Measurements from ENCODE around the gene RGS7BP.

The RGS7BP gene

GRCh38 chr5:64594601-64595000 is 88.8 kb downstream of the RGS7BP start:
- H3K9me3 ChIP-seq (ENCODE audit: control insufficient read depth in 2 of 2, low read length in 2 of 2): no peaks in the 10 kb centered on the region
- no peak overlapping the region for H3K27ac ChIP-seq (ENCODE audit: low read length)
- H3K4me1 ChIP-seq (ENCODE audit: control insufficient read depth, insufficient read depth, low read length): peaks cover 2% of the 10 kb centered on the region
- no peaks in the 10 kb centered on the region for H3K36me3 ChIP-seq (ENCODE audit: control insufficient read depth in 2 of 2, insufficient read depth in 2 of 2, low read length in 2 of 2)
- H3K27me3 ChIP-seq (ENCODE audit: control insufficient read depth in 1 of 2, insufficient read depth in 2 of 2, low read length in 2 of 2): peaks cover 0 to 2% of the 10 kb centered on the region in 2 donors
- no peak overlapping the region for H3K9ac ChIP-seq (ENCODE audit: low read length in 2 of 2)
- no peak overlapping the region for H3K4me3 ChIP-seq (ENCODE audit: low read length in 2 of 2)

GRCh38 chr5:64595031-64595855 is 89.4 kb downstream of the RGS7BP start:
- Histone ChIP-seq H3K9me3 (ENCODE audit: control insufficient read depth in 2 of 2, low read length in 2 of 2) (no peaks in the 10 kb centered on the region), H3K27ac (ENCODE audit: low read length) (no peak overlapping the region), H3K36me3 (ENCODE audit: control insufficient read depth in 2 of 2, insufficient read depth in 2 of 2, low read length in 2 of 2) (no peaks in the 10 kb centered on the region), H3K27me3 (ENCODE audit: control insufficient read depth in 1 of 2, insufficient read depth in 2 of 2, low read length in 2 of 2) (peaks cover 0 to 2% of the 10 kb centered on the region in 2 donors), H3K4me3 (ENCODE audit: low read length in 2 of 2) (no peak overlapping the region), H3K9ac (ENCODE audit: low read length in 2 of 2) (no peak overlapping the region), H3K4me1 (ENCODE audit: control insufficient read depth, insufficient read depth, low read length) (peaks cover 2% of the 10 kb centered on the region)

GRCh38 chr5:64599226-64599625 is 93.4 kb downstream of the RGS7BP start:
- Histone ChIP-seq H3K9ac (ENCODE audit: low read length in 2 of 2) (no peak overlapping the region), H3K9me3 (ENCODE audit: control insufficient read depth in 2 of 2, low read length in 2 of 2) (no peaks in the 10 kb centered on the region), H3K36me3 (ENCODE audit: control insufficient read depth in 2 of 2, insufficient read depth in 2 of 2, low read length in 2 of 2) (no peaks in the 10 kb centered on the region), H3K4me1 (ENCODE audit: control insufficient read depth, insufficient read depth, low read length) (peaks cover 10% of the 10 kb centered on the region), H3K4me3 (ENCODE audit: low read length in 2 of 2) (no peak overlapping the region), H3K27me3 (ENCODE audit: control insufficient read depth in 1 of 2, insufficient read depth in 2 of 2, low read length in 2 of 2) (peaks cover 0 to 2% of the 10 kb centered on the region in 2 donors), H3K27ac (ENCODE audit: low read length) (no peak overlapping the region)

- no peaks in the 10 kb centered on the region for H3K36me3 ChIP-seq (ENCODE audit: control insufficient read depth in 2 of 2, insufficient read depth in 2 of 2, low read length in 2 of 2)
These were observed 97.9 kb downstream of the RGS7BP start for GRCh38 chr5:64603676-64604075.

GRCh38 chr5:64606926-64607325 is 101.1 kb downstream of the RGS7BP start:
- Histone ChIP-seq H3K27ac (ENCODE audit: low read length) (no peak overlapping the region), H3K36me3 (ENCODE audit: control insufficient read depth in 2 of 2, insufficient read depth in 2 of 2, low read length in 2 of 2) (no peaks in the 10 kb centered on the region), H3K9ac (ENCODE audit: low read length in 2 of 2) (no peak overlapping the region), H3K4me3 (ENCODE audit: low read length in 2 of 2) (no peak overlapping the region), H3K4me1 (ENCODE audit: control insufficient read depth, insufficient read depth, low read length) (no peaks in the 10 kb centered on the region), H3K27me3 (ENCODE audit: control insufficient read depth in 1 of 2, insufficient read depth in 2 of 2, low read length in 2 of 2) (no peaks in the 10 kb centered on the region), H3K9me3 (ENCODE audit: control insufficient read depth in 2 of 2, low read length in 2 of 2) (no peaks in the 10 kb centered on the region)

More at GRCh38 chr5:64603676-64604075, 97.9 kb downstream of the RGS7BP start:
- Histone ChIP-seq H3K4me1 (ENCODE audit: control insufficient read depth, insufficient read depth, low read length) (peaks cover 7% of the 10 kb centered on the region), H3K4me3 (ENCODE audit: low read length in 2 of 2) (no peak overlapping the region), H3K9me3 (ENCODE audit: control insufficient read depth in 2 of 2, low read length in 2 of 2) (no peaks in the 10 kb centered on the region), H3K27ac (ENCODE audit: low read length) (no peak overlapping the region), H3K9ac (ENCODE audit: low read length in 2 of 2) (no peak overlapping the region), H3K27me3 (ENCODE audit: control insufficient read depth in 1 of 2, insufficient read depth in 2 of 2, low read length in 2 of 2) (no peaks in the 10 kb centered on the region)

- Histone ChIP-seq H3K36me3 (ENCODE audit: control insufficient read depth in 2 of 2, insufficient read depth in 2 of 2, low read length in 2 of 2) (no peaks in the 10 kb centered on the region), H3K9ac (ENCODE audit: low read length in 2 of 2) (no peak overlapping the region), H3K4me1 (ENCODE audit: control insufficient read depth, insufficient read depth, low read length) (no peaks in the 10 kb centered on the region), H3K27ac (ENCODE audit: low read length) (no peak overlapping the region), H3K9me3 (ENCODE audit: control insufficient read depth in 2 of 2, low read length in 2 of 2) (no peaks in the 10 kb centered on the region), H3K27me3 (ENCODE audit: control insufficient read depth in 1 of 2, insufficient read depth in 2 of 2, low read length in 2 of 2) (no peaks in the 10 kb centered on the region), H3K4me3 (ENCODE audit: low read length in 2 of 2) (no peak overlapping the region)
These were observed 106.6 kb downstream of the RGS7BP start for GRCh38 chr5:64612344-64612961.

- H3K36me3 ChIP-seq (ENCODE audit: control insufficient read depth in 2 of 2, insufficient read depth in 2 of 2, low read length in 2 of 2): no peaks in the 10 kb centered on the region
- H3K9ac ChIP-seq (ENCODE audit: low read length in 2 of 2): no peak overlapping the region
- no peaks in the 10 kb centered on the region for H3K9me3 ChIP-seq (ENCODE audit: control insufficient read depth in 2 of 2, low read length in 2 of 2)
- no peak overlapping the region for H3K27ac ChIP-seq (ENCODE audit: low read length)
- H3K27me3 ChIP-seq (ENCODE audit: control insufficient read depth in 1 of 2, insufficient read depth in 2 of 2, low read length in 2 of 2): no peaks in the 10 kb centered on the region
- H3K4me1 ChIP-seq (ENCODE audit: control insufficient read depth, insufficient read depth, low read length): no peaks in the 10 kb centered on the region
- no peak overlapping the region for H3K4me3 ChIP-seq (ENCODE audit: low read length in 2 of 2)
These were observed 110.1 kb downstream of the RGS7BP start for GRCh38 chr5:64615895-64616294.

GRCh38 chr5:64619609-64620008 is 113.8 kb downstream of the RGS7BP start:
- Histone ChIP-seq H3K27me3 (ENCODE audit: control insufficient read depth in 1 of 2, insufficient read depth in 2 of 2, low read length in 2 of 2) (no peaks in the 10 kb centered on the region), H3K4me1 (ENCODE audit: control insufficient read depth, insufficient read depth, low read length) (no peaks in the 10 kb centered on the region), H3K27ac (ENCODE audit: low read length) (no peak overlapping the region), H3K36me3 (ENCODE audit: control insufficient read depth in 2 of 2, insufficient read depth in 2 of 2, low read length in 2 of 2) (no peaks in the 10 kb centered on the region), H3K4me3 (ENCODE audit: low read length in 2 of 2) (no peak overlapping the region), H3K9ac (ENCODE audit: low read length in 2 of 2) (no peak overlapping the region), H3K9me3 (ENCODE audit: control insufficient read depth in 2 of 2, low read length in 2 of 2) (no peaks in the 10 kb centered on the region)

GRCh38 chr5:64622991-64623390 is 117.2 kb downstream of the RGS7BP start:
- Histone ChIP-seq H3K36me3 (ENCODE audit: control insufficient read depth in 2 of 2, insufficient read depth in 2 of 2, low read length in 2 of 2) (no peaks in the 10 kb centered on the region), H3K27me3 (ENCODE audit: control insufficient read depth in 1 of 2, insufficient read depth in 2 of 2, low read length in 2 of 2) (no peaks in the 10 kb centered on the region), H3K9ac (ENCODE audit: low read length in 2 of 2) (no peak overlapping the region), H3K4me3 (ENCODE audit: low read length in 2 of 2) (no peak overlapping the region), H3K9me3 (ENCODE audit: control insufficient read depth in 2 of 2, low read length in 2 of 2) (no peaks in the 10 kb centered on the region), H3K27ac (ENCODE audit: low read length) (no peak overlapping the region), H3K4me1 (ENCODE audit: control insufficient read depth, insufficient read depth, low read length) (no peaks in the 10 kb centered on the region)

- H3K9ac ChIP-seq (ENCODE audit: low read length in 2 of 2): no peak overlapping the region
- H3K27ac ChIP-seq (ENCODE audit: low read length): no peak overlapping the region
- H3K4me3 ChIP-seq (ENCODE audit: low read length in 2 of 2): no peak overlapping the region
- no peaks in the 10 kb centered on the region for H3K36me3 ChIP-seq (ENCODE audit: control insufficient read depth in 2 of 2, insufficient read depth in 2 of 2, low read length in 2 of 2)
- no peaks in the 10 kb centered on the region for H3K4me1 ChIP-seq (ENCODE audit: control insufficient read depth, insufficient read depth, low read length)
- H3K27me3 ChIP-seq (ENCODE audit: control insufficient read depth in 1 of 2, insufficient read depth in 2 of 2, low read length in 2 of 2): no peaks in the 10 kb centered on the region
- H3K9me3 ChIP-seq (ENCODE audit: control insufficient read depth in 2 of 2, low read length in 2 of 2): no peaks in the 10 kb centered on the region
These were observed 119.9 kb downstream of the RGS7BP start for GRCh38 chr5:64625678-64626077.

GRCh38 chr5:64628901-64629300 is 123.1 kb downstream of the RGS7BP start:
- H3K27ac ChIP-seq (ENCODE audit: low read length): no peak overlapping the region

More at GRCh38 chr5:64628901-64629300, 123.1 kb downstream of the RGS7BP start:
- Histone ChIP-seq H3K4me1 (ENCODE audit: control insufficient read depth, insufficient read depth, low read length) (no peaks in the 10 kb centered on the region), H3K9me3 (ENCODE audit: control insufficient read depth in 2 of 2, low read length in 2 of 2) (no peaks in the 10 kb centered on the region), H3K36me3 (ENCODE audit: control insufficient read depth in 2 of 2, insufficient read depth in 2 of 2, low read length in 2 of 2) (no peaks in the 10 kb centered on the region), H3K9ac (ENCODE audit: low read length in 2 of 2) (no peak overlapping the region), H3K4me3 (ENCODE audit: low read length in 2 of 2) (no peak overlapping the region), H3K27me3 (ENCODE audit: control insufficient read depth in 1 of 2, insufficient read depth in 2 of 2, low read length in 2 of 2) (no peaks in the 10 kb centered on the region)

Data from stomach smooth muscle (tissue), 2 donors.